Smooth muscle cell (in vitro differentiated cells): ENCODE data around the gene MACROH2A1. TPM values are rescaled to one million over a fixed set of nuclear protein-coding genes. Genes with fewer than 3 reads are reported as not detected.
A peak's percentile ranks its signal among the peaks of the same experiment; 100 is the strongest.

ENCODE experiments used
- DNase-seq: peaks from one replicate; lab custom pipeline; 2025; ENCODE audit not compliant: unreplicated experiment; lab: John Stamatoyannopoulos, UW
- H2AFZ ChIP-seq: fragments of 200-600 bp; sonication (generic); 2 replicates; pipeline ENCODE4 v1.6.0; 2016; ENCODE audit warnings: antibody characterized with exemption, low read depth, mild to moderate bottlenecking
- H3F3A ChIP-seq: fragments of 200-600 bp; sonication (generic); 2 replicates; pipeline ENCODE4 v1.6.0; 2017; ENCODE audit warnings: antibody characterized with exemption, low read depth
- H3K27ac ChIP-seq: fragments of 200-600 bp; sonication (generic); 2 replicates; pipeline ENCODE4 v1.5.1; 2016; ENCODE audit warnings: low read depth, mild to moderate bottlenecking
- H3K27me3 ChIP-seq: fragments of 200-600 bp; sonication (generic); 2 replicates; pipeline ENCODE4 v1.6.1; 2016; ENCODE audit warnings: low read depth, mild to moderate bottlenecking
- H3K36me3 ChIP-seq: fragments of 200-600 bp; sonication (generic); 2 replicates; pipeline ENCODE4 v1.5.1; 2016; ENCODE audit warnings: low read depth
- H3K4me1 ChIP-seq: fragments of 200-600 bp; sonication (generic); 2 replicates; pipeline ENCODE4 v1.5.1; 2016; ENCODE audit warnings: low read depth
- H3K4me2 ChIP-seq: fragments of 200-600 bp; sonication (generic); 2 replicates; pipeline ENCODE4 v1.6.0; 2016; ENCODE audit warnings: mild to moderate bottlenecking
- H3K4me3 ChIP-seq: fragments of 200-600 bp; sonication (generic); 2 replicates; pipeline ENCODE4 v1.5.1; 2016; ENCODE audit warnings: mild to moderate bottlenecking
- H3K79me2 ChIP-seq: fragments of 200-600 bp; sonication (generic); 2 replicates; pipeline ENCODE4 v1.6.0; 2016; ENCODE audit warnings: low read depth, mild to moderate bottlenecking
- H3K9ac ChIP-seq: fragments of 200-600 bp; sonication (generic); 2 replicates; pipeline ENCODE4 v1.6.0; 2016; ENCODE audit warnings: low read depth
- H3K9me3 ChIP-seq: fragments of 200-600 bp; sonication (generic); replicated peaks from 2 replicates; pipeline ENCODE4 v1.5.1; 2016; ENCODE audit warnings: low read depth
- H4K20me1 ChIP-seq: fragments of 200-600 bp; sonication (generic); 2 replicates; pipeline ENCODE4 v1.6.0; 2016; ENCODE audit warnings: low read depth
- CTCF ChIP-seq: fragments of 200-600 bp; sonication (generic); IDR thresholded peaks from 2 replicates; pipeline ENCODE4 v1.5.1; 2017; ENCODE audit warnings: borderline replicate concordance, mild to moderate bottlenecking, antibody characterized with exemption; ENCODE audit not compliant: insufficient read depth, poor library complexity, severe bottlenecking
- WGBS: methylation state at CpG from one replicate; pipeline ENCODE4 v1.1.7; 2016; ENCODE audit warnings: low lambda C conversion rate; 5-methylcytosine and 5-hydroxymethylcytosine counted together
- polyA plus RNA-seq: library from polyadenylated mRNA; unstranded; fragments of >200 nt; fragmentation: Nextera tagmentation; extraction: Ambion mirVana; gene quantifications from 2 replicates; pipeline ENCODE4 v1.2.1, GENCODE V29; 2016
- total RNA-seq: library from RNA; depleted of rRNA; stranded (reverse); fragments of >200 nt; gene quantifications from 2 replicates; pipeline ENCODE4 v1.2.3, GENCODE V29; 2014

MACROH2A1 gene
- total and polyA plus RNA-seq, 2 experiments from 2014 or later = 309 to 371 TPM

GRCh38 chr5:135426102-135427082 is 27.4 kb upstream of the MACROH2A1 start:
- WGBS = 60% methylated on average over 7 of the region's 7 CpGs
- peaks cover 21% of the 10 kb centered on the region for H3K4me1 ChIP-seq
- DNase-seq = no peak
- TF ChIP-seq CTCF = peak; percentile 64
- H3K9ac ChIP-seq = no peak overlapping the region
- no peaks in the 10 kb centered on the region for H4K20me1 ChIP-seq
- no peak overlapping the region for H3K4me2 ChIP-seq
- no peaks in the 10 kb centered on the region for H3K36me3 ChIP-seq
- no peaks in the 10 kb centered on the region for H3K9me3 ChIP-seq
- no peaks in the 10 kb centered on the region for H3K79me2 ChIP-seq
- H3K4me3 ChIP-seq = no peak overlapping the region
- no peak overlapping the region for H2AFZ ChIP-seq
- H3F3A ChIP-seq = peaks cover 32% of the 10 kb centered on the region
- H3K27me3 ChIP-seq = no peaks in the 10 kb centered on the region
- H3K27ac ChIP-seq = no peak overlapping the region

- Histone ChIP-seq H3K27me3 (no peaks in the 10 kb centered on the region), H3K4me1 (peaks cover 21% of the 10 kb centered on the region), H3K4me3 (no peak overlapping the region), H3F3A (peaks cover 28% of the 10 kb centered on the region), H3K9ac (no peak overlapping the region), H3K27ac (no peak overlapping the region), H2AFZ (peak overlapping the region; percentile 64), H4K20me1 (no peaks in the 10 kb centered on the region), H3K36me3 (no peaks in the 10 kb centered on the region), H3K4me2 (no peak overlapping the region), H3K9me3 (no peaks in the 10 kb centered on the region), H3K79me2 (no peaks in the 10 kb centered on the region)
- WGBS = 35% methylated on average over 2 of the region's 2 CpGs
- TF ChIP-seq CTCF = no peak
- DNase-seq = no peak
Measured at GRCh38 chr5:135425641-135426040, 26.6 kb upstream of the MACROH2A1 start.

- H3K79me2 ChIP-seq = no peaks in the 10 kb centered on the region
- no peaks in the 10 kb centered on the region for H4K20me1 ChIP-seq
- H3K4me2 ChIP-seq = peak overlapping the region; percentile 62
- no peak for TF ChIP-seq CTCF
- no peak for DNase-seq
- peaks cover 7% of the 10 kb centered on the region for H3K4me1 ChIP-seq
- H3K27ac ChIP-seq = peak overlapping the region; percentile 70
- no peaks in the 10 kb centered on the region for H3K9me3 ChIP-seq
- H3K9ac ChIP-seq = no peak overlapping the region
- WGBS = 17% methylated on average over 1 of the region's 1 CpG
- H3K36me3 ChIP-seq = no peaks in the 10 kb centered on the region
- H3K27me3 ChIP-seq = no peaks in the 10 kb centered on the region
- H3F3A ChIP-seq = peaks cover 15% of the 10 kb centered on the region
- H2AFZ ChIP-seq = no peak overlapping the region
- H3K4me3 ChIP-seq = no peak overlapping the region
Measured at GRCh38 chr5:135423846-135424168, 24.8 kb upstream of the MACROH2A1 start.
